ENCODE results near the gene HMGB1. TPM values are rescaled to one million over a fixed set of nuclear protein-coding genes. Genes with fewer than 3 reads are reported as not detected.

HMGB1 gene
- 660 and 748 TPM in 2 replicates for total RNA-seq (2014; rRNA removed; shearing (Covaris generic); ENCODE audit: low replicate concordance)

DNA sequence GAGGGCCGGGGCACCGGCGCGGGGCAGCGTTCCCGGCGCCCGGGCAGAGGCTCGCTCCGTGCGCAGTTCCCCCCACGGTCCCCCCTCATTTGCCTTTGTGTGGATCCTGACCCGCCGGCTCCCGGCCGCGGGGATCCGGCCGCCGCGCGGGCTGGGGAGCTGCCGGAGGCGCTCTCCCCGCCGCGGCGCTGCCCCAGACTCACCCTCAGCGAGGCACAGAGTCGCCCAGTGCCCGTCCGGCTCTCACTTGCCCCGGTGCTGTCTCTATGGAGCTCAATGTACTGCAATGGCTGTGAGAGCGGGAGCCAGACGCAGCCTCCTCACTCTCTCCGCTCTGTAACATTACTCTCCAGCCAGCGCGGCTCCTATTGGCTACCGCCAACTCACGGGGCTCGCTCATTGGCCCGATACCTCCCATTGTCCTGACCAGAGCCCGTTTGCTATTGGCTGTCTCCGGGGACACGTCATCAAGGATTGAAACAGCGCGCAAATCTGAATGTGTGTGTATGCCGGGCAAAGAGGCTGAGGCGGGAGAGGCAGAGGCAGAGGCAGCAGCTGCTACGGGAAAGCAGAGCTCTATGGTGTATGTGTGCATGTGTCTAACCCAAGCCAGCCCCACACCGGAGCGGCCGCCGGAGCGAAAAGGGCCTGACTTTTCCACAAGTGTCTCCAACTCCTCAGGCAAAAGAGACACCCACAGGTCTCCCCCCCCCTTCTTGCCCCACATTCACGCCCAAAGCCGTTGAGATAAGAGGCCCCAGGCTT, at the start of gene HMGB1:
TSS of gene HMGB1 (minus strand) at position 344 of the 765 bp plus-strand sequence. CDS start 2,256 bp downstream, outside the sequence.
- peaks cover 27% of the 10 kb centered on the region for H3K36me3 ChIP-seq (ENCODE audit: insufficient read depth, low read length)
- peak within 1 kb of the TSS; percentile 99 for H3K9ac ChIP-seq (ENCODE audit: low read length)
- no peaks in the 10 kb centered on the region for H3K9me3 ChIP-seq (ENCODE audit: low read length)
- peak within 1 kb of the TSS; percentile 90 for H2AFZ ChIP-seq (ENCODE audit: low read length)
- peak within 1 kb of the TSS; percentile 93 for H3K4me2 ChIP-seq (ENCODE audit: low read depth, low read length, poor library complexity, severe bottlenecking)
- peak within 1 kb of the TSS; percentile 99 for H3K27ac ChIP-seq (ENCODE audit: low read length)
- H3K4me1 ChIP-seq (ENCODE audit: low read length) = peaks cover 46% of the 10 kb centered on the region
- no peaks in the 10 kb centered on the region for H3K9me2 ChIP-seq (replicated peaks; ENCODE audit: insufficient read depth, low read length)
- DNase-seq = peak; percentile 99
- no peaks in the 10 kb centered on the region for H3K27me3 ChIP-seq (ENCODE audit: low read length)
- peak within 1 kb of the TSS; percentile 96 for H3K4me3 ChIP-seq (ENCODE audit: low read length)
- peaks cover 33% of the 10 kb centered on the region for H3K79me2 ChIP-seq (ENCODE audit: low read length)
- no peaks in the 10 kb centered on the region; the same call in 1 of the 2 replicates for H4K20me1 ChIP-seq (ENCODE audit: insufficient read depth, low read depth, low read length)

- Histone ChIP-seq H4K20me1 (ENCODE audit: insufficient read depth, low read depth, low read length) (no peaks in the 10 kb centered on the region), H3K27ac (ENCODE audit: low read length) (no peak overlapping the region), H3K4me3 (ENCODE audit: low read length) (no peak overlapping the region), H3K36me3 (ENCODE audit: insufficient read depth, low read length) (no peaks in the 10 kb centered on the region), H3K9ac (ENCODE audit: low read length) (no peak overlapping the region), H3K4me1 (ENCODE audit: low read length) (no peaks in the 10 kb centered on the region), H3K9me3 (ENCODE audit: low read length) (no peaks in the 10 kb centered on the region), H3K4me2 (ENCODE audit: low read depth, low read length, poor library complexity, severe bottlenecking) (no peak overlapping the region), H3K27me3 (ENCODE audit: low read length) (no peaks in the 10 kb centered on the region), H2AFZ (ENCODE audit: low read length) (no peak overlapping the region), H3K79me2 (ENCODE audit: low read length) (no peaks in the 10 kb centered on the region), H3K9me2 (replicated peaks; ENCODE audit: insufficient read depth, low read length) (no peaks in the 10 kb centered on the region)
- DNase-seq = no peak
Measured at GRCh38 chr13:30510811-30511371, 45.2 kb upstream of the HMGB1 start.

- no peaks in the 10 kb centered on the region for H4K20me1 ChIP-seq (ENCODE audit: insufficient read depth, low read depth, low read length)
- no peak overlapping the region for H3K27ac ChIP-seq (ENCODE audit: low read length)
- no peak overlapping the region for H3K9ac ChIP-seq (ENCODE audit: low read length)
- no peak overlapping the region for H2AFZ ChIP-seq (ENCODE audit: low read length)
- H3K79me2 ChIP-seq (ENCODE audit: low read length) = no peaks in the 10 kb centered on the region
- H3K9me3 ChIP-seq (ENCODE audit: low read length) = no peaks in the 10 kb centered on the region
- no peaks in the 10 kb centered on the region for H3K36me3 ChIP-seq (ENCODE audit: insufficient read depth, low read length)
- H3K9me2 ChIP-seq (replicated peaks; ENCODE audit: insufficient read depth, low read length) = no peaks in the 10 kb centered on the region
- no peaks in the 10 kb centered on the region for H3K27me3 ChIP-seq (ENCODE audit: low read length)
- no peak overlapping the region for H3K4me3 ChIP-seq (ENCODE audit: low read length)
- H3K4me2 ChIP-seq (ENCODE audit: low read depth, low read length, poor library complexity, severe bottlenecking) = no peak overlapping the region
- DNase-seq = no peak
- H3K4me1 ChIP-seq (ENCODE audit: low read length) = no peaks in the 10 kb centered on the region
Measured at GRCh38 chr13:30510091-30510490, 44.4 kb upstream of the HMGB1 start.

DNA sequence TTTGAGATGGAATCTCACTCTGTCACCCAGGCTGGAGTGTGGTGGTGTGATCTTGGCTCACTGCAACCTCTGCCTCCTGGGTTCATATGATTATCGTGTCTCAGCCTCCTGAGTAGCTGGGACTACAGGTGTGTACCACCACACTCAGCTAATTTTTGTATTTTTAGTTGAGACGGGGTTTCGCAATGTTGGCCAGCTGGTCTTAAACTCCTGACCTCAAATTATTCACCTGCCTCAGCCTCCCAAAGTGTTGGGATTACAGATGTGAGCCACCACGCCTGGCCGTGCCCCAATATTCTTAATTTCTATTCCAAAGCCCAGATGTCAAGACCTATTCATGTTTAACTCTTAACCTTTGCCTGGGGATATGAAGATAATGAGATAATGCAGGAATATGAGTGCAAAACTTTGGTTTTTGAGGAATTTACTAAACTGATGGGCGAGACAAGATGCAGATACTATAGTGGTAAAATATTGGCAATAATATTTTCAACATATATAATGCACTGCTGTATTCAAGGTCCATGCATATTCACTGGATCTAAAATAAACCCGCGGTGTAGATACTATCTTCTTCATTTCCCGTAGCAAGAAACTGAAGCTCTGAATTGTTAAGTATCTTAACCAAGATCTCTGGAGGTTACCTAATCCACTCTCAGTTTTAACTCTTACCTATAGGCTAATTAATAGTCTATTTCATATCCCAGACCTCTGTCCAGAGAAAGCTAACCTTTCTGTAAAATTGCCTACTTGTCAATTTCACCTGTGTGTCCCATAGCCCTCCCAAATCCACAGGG, 43.7 kb upstream of the HMGB1 start:
- Histone ChIP-seq H3K9ac (ENCODE audit: low read length) (no peak overlapping the region), H3K4me2 (ENCODE audit: low read depth, low read length, poor library complexity, severe bottlenecking) (no peak overlapping the region), H3K79me2 (ENCODE audit: low read length) (no peaks in the 10 kb centered on the region), H3K27me3 (ENCODE audit: low read length) (no peaks in the 10 kb centered on the region), H3K27ac (ENCODE audit: low read length) (no peak overlapping the region), H3K9me3 (ENCODE audit: low read length) (no peaks in the 10 kb centered on the region), H3K4me3 (ENCODE audit: low read length) (no peak overlapping the region), H3K4me1 (ENCODE audit: low read length) (no peaks in the 10 kb centered on the region), H3K9me2 (replicated peaks; ENCODE audit: insufficient read depth, low read length) (no peaks in the 10 kb centered on the region), H3K36me3 (ENCODE audit: insufficient read depth, low read length) (no peaks in the 10 kb centered on the region), H4K20me1 (ENCODE audit: insufficient read depth, low read depth, low read length) (no peaks in the 10 kb centered on the region), H2AFZ (ENCODE audit: low read length) (no peak overlapping the region)
- DNase-seq = no peak

DNA sequence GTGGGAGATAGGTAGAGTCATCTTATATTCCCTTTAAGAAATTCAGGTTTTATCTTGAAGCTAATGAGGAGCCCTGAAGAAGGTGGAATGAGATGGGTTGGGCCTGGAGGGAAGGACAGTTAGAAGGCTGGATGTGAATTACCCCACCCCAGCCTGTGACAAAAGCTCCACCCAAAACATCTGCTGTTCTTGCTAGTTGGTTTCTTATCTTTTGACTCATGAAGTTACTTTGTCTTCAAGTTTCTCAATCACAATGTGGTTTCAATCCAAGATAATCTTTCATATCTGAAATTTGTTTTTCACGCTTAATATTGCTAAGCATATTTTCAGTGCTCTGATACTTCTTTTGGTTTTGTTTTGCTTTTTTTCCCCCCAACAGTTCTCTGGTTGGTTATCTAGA, 38.3 kb upstream of the HMGB1 start:
- Histone ChIP-seq H3K4me2 (ENCODE audit: low read depth, low read length, poor library complexity, severe bottlenecking) (no peak overlapping the region), H3K9me3 (ENCODE audit: low read length) (no peaks in the 10 kb centered on the region), H3K9me2 (replicated peaks; ENCODE audit: insufficient read depth, low read length) (no peaks in the 10 kb centered on the region), H3K9ac (ENCODE audit: low read length) (no peak overlapping the region), H3K4me1 (ENCODE audit: low read length) (peaks cover 4% of the 10 kb centered on the region; the same call in 1 of the 2 replicates), H3K79me2 (ENCODE audit: low read length) (no peaks in the 10 kb centered on the region), H2AFZ (ENCODE audit: low read length) (no peak overlapping the region), H3K36me3 (ENCODE audit: insufficient read depth, low read length) (no peaks in the 10 kb centered on the region), H3K27me3 (ENCODE audit: low read length) (no peaks in the 10 kb centered on the region), H3K27ac (ENCODE audit: low read length) (no peak overlapping the region), H3K4me3 (ENCODE audit: low read length) (no peak overlapping the region), H4K20me1 (ENCODE audit: insufficient read depth, low read depth, low read length) (no peaks in the 10 kb centered on the region)
- DNase-seq = no peak

DNA sequence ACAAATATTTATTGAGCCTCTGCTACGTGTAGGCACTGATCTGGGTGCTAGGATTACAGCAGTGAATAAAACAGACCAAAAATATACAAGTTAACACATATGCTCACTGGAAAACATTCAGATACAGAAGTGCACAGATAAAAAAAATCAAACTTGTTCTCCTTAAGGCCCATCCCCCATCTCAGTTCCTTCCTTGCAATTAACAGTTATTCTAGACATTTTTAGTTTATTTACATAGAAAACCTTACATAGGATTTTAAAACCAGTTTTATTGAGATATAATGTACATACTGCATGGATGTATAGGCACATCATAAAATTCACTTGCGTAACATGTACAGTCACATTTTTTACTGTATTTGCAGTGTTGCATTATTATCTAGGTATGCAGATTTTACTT, 36.5 kb upstream of the HMGB1 start:
- Histone ChIP-seq H3K9me3 (ENCODE audit: low read length) (no peaks in the 10 kb centered on the region), H3K27ac (ENCODE audit: low read length) (no peak overlapping the region), H3K4me2 (ENCODE audit: low read depth, low read length, poor library complexity, severe bottlenecking) (no peak overlapping the region), H3K9me2 (replicated peaks; ENCODE audit: insufficient read depth, low read length) (no peaks in the 10 kb centered on the region), H3K79me2 (ENCODE audit: low read length) (no peaks in the 10 kb centered on the region), H3K4me3 (ENCODE audit: low read length) (no peak overlapping the region), H3K27me3 (ENCODE audit: low read length) (no peaks in the 10 kb centered on the region), H3K36me3 (ENCODE audit: insufficient read depth, low read length) (no peaks in the 10 kb centered on the region), H3K9ac (ENCODE audit: low read length) (no peak overlapping the region), H2AFZ (ENCODE audit: low read length) (no peak overlapping the region), H3K4me1 (ENCODE audit: low read length) (peaks cover 4% of the 10 kb centered on the region; the same call in 1 of the 2 replicates), H4K20me1 (ENCODE audit: insufficient read depth, low read depth, low read length) (no peaks in the 10 kb centered on the region)
- no peak for DNase-seq

DNA sequence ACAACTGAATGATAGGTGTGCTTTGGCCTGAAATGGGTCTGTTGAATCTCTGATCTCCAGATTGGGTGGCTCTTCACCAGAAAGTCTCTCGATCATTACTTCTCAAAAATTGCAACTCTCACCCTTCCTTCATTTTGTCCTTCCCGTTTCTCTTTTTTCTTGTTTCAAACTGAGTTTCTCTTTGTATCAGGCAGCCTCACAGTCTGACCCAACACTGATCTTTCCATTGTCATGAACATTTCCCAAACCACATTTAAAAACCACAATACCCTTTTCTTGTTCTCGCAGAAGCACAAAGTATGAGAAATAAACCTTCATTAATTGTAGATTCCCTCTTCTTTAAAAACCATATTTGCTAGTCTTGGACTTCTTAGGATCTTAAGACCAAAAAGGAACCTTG, 33.6 kb upstream of the HMGB1 start:
- Histone ChIP-seq H3K27me3 (ENCODE audit: low read length) (no peaks in the 10 kb centered on the region), H3K9ac (ENCODE audit: low read length) (no peak overlapping the region), H4K20me1 (ENCODE audit: insufficient read depth, low read depth, low read length) (no peaks in the 10 kb centered on the region), H3K27ac (ENCODE audit: low read length) (no peak overlapping the region), H2AFZ (ENCODE audit: low read length) (no peak overlapping the region), H3K9me2 (replicated peaks; ENCODE audit: insufficient read depth, low read length) (no peaks in the 10 kb centered on the region), H3K36me3 (ENCODE audit: insufficient read depth, low read length) (no peaks in the 10 kb centered on the region), H3K79me2 (ENCODE audit: low read length) (no peaks in the 10 kb centered on the region), H3K4me2 (ENCODE audit: low read depth, low read length, poor library complexity, severe bottlenecking) (no peak overlapping the region), H3K4me3 (ENCODE audit: low read length) (no peak overlapping the region), H3K4me1 (ENCODE audit: low read length) (peaks cover 4% of the 10 kb centered on the region; the same call in 1 of the 2 replicates), H3K9me3 (ENCODE audit: low read length) (no peaks in the 10 kb centered on the region)
- no peak for DNase-seq

DNA sequence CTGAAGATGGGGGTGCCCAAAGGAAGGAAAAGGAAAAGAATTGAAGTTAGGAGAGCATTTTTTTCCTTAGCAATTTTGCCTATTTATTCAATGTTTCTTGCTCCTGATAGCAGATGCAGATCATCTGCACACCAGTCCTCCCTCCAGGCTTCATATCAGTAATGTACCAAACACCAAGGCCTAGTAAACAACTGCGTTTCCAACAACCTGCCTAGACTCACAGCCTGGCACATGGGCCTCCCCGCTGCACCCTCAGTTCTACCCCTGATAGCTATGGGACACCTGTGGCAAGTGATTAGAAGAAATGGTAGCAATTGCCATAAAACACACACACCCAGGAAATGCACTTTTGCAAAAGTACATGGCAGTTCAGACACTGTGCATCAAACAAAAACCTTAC, 30.4 kb upstream of the HMGB1 start:
- no peak for DNase-seq
- H3K4me3 ChIP-seq (ENCODE audit: low read length) = no peak overlapping the region
- no peaks in the 10 kb centered on the region for H3K36me3 ChIP-seq (ENCODE audit: insufficient read depth, low read length)
- H3K4me1 ChIP-seq (ENCODE audit: low read length) = peaks cover 4% of the 10 kb centered on the region; the same call in 1 of the 2 replicates
- no peak overlapping the region for H2AFZ ChIP-seq (ENCODE audit: low read length)
- H3K27me3 ChIP-seq (ENCODE audit: low read length) = no peaks in the 10 kb centered on the region
- H3K9me2 ChIP-seq (replicated peaks; ENCODE audit: insufficient read depth, low read length) = no peaks in the 10 kb centered on the region
- H3K9ac ChIP-seq (ENCODE audit: low read length) = no peak overlapping the region
- no peak overlapping the region for H3K4me2 ChIP-seq (ENCODE audit: low read depth, low read length, poor library complexity, severe bottlenecking)
- no peaks in the 10 kb centered on the region for H3K79me2 ChIP-seq (ENCODE audit: low read length)
- H4K20me1 ChIP-seq (ENCODE audit: insufficient read depth, low read depth, low read length) = no peaks in the 10 kb centered on the region
- H3K9me3 ChIP-seq (ENCODE audit: low read length) = no peaks in the 10 kb centered on the region
- H3K27ac ChIP-seq (ENCODE audit: low read length) = no peak overlapping the region

Data from Karpas-422 (cell line).